WI38 (cell line): ENCODE results near the gene TMA7.

Source experiments
- H3K4me3 ChIP-seq: 2 replicates; pipeline ENCODE4 v1.5.1; 2011; ENCODE audit warnings: low read depth, mild to moderate bottlenecking, control low read depth, low read length
- TF ChIP-seq, protein P1 (sequence below): IDR thresholded peaks from 2 replicates; pipeline ENCODE4 v1.5.1; 2012; ENCODE audit warnings: low read depth, mild to moderate bottlenecking, control low read depth, low read length

The TMA7 gene

GRCh38 chr3:48439820-48440589 lies at the start of gene TMA7, which contains the start of gene CCDC51:
Gene TMA7, plus strand, starts transcription at chr3:48440257. Its CDS starts 40 bp downstream, at chr3:48440297.
Gene CCDC51, minus strand, starts transcription at chr3:48440119. Its CDS starts 4,991 bp downstream, at chr3:48435128.
- TF ChIP-seq, protein P1, sequence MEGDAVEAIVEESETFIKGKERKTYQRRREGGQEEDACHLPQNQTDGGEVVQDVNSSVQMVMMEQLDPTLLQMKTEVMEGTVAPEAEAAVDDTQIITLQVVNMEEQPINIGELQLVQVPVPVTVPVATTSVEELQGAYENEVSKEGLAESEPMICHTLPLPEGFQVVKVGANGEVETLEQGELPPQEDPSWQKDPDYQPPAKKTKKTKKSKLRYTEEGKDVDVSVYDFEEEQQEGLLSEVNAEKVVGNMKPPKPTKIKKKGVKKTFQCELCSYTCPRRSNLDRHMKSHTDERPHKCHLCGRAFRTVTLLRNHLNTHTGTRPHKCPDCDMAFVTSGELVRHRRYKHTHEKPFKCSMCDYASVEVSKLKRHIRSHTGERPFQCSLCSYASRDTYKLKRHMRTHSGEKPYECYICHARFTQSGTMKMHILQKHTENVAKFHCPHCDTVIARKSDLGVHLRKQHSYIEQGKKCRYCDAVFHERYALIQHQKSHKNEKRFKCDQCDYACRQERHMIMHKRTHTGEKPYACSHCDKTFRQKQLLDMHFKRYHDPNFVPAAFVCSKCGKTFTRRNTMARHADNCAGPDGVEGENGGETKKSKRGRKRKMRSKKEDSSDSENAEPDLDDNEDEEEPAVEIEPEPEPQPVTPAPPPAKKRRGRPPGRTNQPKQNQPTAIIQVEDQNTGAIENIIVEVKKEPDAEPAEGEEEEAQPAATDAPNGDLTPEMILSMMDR: no peak

DNA sequence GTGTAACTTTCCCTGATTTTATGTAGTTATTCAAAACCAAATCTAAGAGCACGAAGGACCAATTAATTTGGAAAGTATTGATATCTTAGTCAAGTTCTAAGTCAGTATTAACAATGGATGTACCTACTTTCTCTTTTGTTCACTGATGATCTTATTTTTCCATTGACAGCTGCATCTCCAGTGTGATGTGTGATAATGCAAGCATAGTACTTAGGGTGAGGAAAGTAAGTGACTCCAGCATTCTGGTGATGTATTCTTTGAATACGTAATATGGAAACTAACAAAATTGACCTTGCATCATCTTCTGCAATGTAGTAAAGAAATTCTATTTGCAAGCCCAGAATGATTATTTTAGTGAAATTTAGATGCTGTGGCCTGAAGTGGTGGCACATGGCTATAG lies 45.7 kb upstream of the TMA7 start:
- TF ChIP-seq, protein P1: no peak
- no peak overlapping the region for H3K4me3 ChIP-seq

More at GRCh38 chr3:48439820-48440589, at the start of gene TMA7, which contains the start of gene CCDC51:
- H3K4me3 ChIP-seq: peak within 1 kb of the TSS; percentile 96

DNA sequence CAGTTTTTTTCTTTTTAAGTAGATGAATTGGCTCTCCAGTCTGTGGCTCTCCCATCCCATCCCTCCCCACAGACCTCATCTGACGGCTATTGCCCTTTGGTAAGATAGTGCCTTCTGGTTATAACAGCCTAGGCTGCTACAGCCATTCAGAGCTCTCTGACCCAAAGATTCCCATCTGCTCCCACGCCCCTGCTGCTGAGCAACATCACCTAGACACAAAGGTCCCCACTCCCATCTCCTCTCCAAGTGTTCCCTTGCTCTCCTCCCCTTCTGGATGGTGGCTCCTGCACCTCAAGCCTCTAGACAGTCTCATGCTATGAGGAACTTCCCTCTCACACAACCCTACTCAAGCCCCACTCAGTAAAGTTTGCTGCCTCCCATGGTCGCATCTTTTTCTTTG lies 44.3 kb upstream of the TMA7 start:
- TF ChIP-seq, protein P1: no peak
- H3K4me3 ChIP-seq: no peak overlapping the region

- H3K4me3 ChIP-seq: no peak overlapping the region
- TF ChIP-seq, protein P1: no peak
These were observed 42.0 kb upstream of the TMA7 start for GRCh38 chr3:48397767-48398681.

DNA sequence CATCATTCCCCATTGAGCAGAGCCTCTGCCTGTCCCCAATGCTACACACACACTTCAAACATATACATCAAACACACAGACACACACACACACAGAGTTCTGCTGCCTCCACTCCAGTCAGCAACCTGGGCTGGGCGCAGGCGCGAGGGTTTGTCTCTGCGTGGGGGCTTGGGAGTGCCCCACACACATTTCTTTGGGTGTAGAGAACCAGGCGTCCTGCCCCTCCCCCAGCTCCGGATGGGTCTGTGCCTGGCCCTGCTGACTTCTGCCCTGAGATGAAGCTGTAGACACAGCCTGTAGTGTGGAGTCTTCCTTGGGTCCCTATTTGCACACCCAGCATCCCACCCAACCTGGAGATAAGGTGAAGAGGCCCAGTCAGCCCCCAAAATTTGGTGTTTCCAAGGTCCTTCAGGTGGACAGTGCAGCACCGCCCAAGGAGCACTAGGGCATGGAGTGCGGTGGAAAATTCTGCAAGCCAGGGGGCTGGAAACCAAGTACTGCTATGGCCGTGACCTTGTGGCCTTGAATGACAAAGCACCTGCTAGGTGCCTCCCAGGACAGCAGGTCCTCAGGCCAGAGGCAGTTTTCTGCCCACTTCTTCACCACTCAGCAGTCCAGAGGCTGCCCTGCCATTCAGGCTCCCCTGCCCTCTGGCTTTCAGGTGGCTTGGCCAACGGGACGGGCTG lies 41.2 kb upstream of the TMA7 start:
- TF ChIP-seq, protein P1: no peak
- no peak overlapping the region for H3K4me3 ChIP-seq

DNA sequence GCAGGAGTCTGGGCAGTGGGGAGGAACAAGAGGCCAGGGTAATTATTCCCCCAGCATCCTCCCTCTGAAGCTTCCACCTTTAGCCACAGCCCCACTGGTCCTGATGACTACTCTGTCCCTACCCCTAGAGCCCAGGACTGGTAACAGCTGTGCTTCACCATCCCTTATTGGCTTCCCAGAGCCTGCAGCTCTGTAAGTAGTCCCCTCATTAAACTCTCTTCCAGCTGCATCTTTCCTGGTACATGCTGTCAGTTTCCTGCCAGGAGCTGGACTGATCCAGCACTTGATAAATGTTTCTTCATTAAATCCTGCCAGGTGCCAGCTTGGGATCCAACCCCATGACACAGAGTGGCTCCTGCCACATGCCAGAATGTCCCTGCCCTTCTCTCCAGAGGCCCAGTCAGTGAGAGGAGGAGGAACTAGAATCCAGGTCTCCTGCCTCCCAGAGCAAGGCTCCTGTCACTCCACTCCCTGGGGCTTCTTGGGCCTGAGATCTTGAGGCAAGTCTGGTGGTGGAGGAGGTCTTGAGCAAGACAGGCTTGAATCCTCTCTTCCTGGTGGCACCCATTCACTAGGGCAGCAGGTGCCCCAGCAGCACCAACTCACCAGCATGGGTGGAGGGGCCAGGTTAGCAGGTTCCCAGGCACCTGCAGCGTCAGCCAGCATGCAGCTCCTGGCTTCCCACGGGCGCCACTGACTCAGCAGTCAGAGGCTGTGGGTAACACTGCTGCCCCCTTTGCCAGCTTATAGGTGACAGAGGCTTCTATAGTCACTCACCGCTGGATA lies 40.5 kb upstream of the TMA7 start:
- H3K4me3 ChIP-seq: no peak overlapping the region
- TF ChIP-seq, protein P1: no peak
